ENCODE results near the gene HGFAC.

Gene HGFAC

GRCh38 chr4:3465698-3466671 is 24.2 kb downstream of the HGFAC start:
- Histone ChIP-seq H3K4me3 (ENCODE audit: low read depth, low read length) (no peak overlapping the region), H3K36me3 (replicated peaks) (no peaks in the 10 kb centered on the region), H3K27me3 (replicated peaks) (peaks cover 23% of the 10 kb centered on the region), H3K27ac (no peak overlapping the region)
- DNase-seq: no peak
- peak; percentile 41 for TF ChIP-seq CTCF (IDR thresholded peaks at IDR 0.05; ENCODE audit: low read depth, low read length, missing control alignments)
- in situ Hi-C loops (cut with HindIII; ENCODE audit: low pct_ligation_motif_present, low sequenced_read_pairs): no loop called here

DNA sequence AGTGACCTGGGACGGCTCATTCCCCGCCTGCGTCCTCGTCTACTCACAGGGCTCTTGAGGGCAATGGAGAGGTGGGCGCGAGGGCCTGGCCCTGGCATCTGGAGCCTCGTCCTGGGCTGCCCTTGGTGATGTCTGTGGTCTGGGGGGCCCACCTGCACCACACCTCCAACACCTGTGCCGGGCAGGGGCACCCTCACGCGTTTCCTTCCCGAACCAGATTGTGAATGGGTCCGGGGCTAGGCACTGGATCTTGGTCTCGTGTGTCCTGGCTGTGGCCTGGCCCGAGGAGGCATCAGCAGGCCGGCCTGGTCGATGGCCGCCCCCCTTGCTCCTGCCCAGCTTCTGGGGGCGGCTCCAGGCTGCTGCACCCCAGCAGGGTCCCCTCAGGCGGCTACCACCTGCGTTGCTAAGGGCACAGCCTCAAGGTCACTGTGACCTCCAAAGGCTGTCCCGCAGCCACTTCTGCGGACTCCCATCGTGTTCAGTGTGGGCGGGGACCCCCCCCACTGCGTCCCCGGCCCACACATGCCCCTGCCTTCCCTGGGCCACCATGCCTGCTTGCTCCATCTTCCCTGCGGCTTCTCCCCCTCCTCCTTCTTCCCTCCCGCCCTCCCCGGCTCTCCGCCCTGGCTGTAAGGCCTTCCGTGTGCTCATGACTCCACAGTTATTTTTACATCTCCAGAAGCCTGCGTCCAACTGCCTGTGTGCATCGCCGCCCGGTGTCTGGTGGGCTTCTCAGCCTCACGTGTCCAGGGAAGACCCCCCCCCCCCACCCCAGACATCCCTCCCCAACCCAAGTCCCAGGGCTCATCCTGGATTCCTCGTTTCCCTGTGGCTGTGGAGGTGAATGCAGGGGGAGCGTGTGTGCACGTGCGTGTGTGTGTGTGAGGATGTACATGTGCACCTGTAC is 25.2 kb downstream of the HGFAC start:
- H3K4me3 ChIP-seq (ENCODE audit: low read depth, low read length): no peak overlapping the region
- peaks cover 23% of the 10 kb centered on the region for H3K27me3 ChIP-seq (replicated peaks)
- TF ChIP-seq CTCF (IDR thresholded peaks at IDR 0.05; ENCODE audit: low read depth, low read length, missing control alignments): no peak
- no peaks in the 10 kb centered on the region for H3K36me3 ChIP-seq (replicated peaks)
- in situ Hi-C loops (cut with HindIII; ENCODE audit: low pct_ligation_motif_present, low sequenced_read_pairs): no loop called here
- DNase-seq: no peak
- H3K27ac ChIP-seq: no peak overlapping the region

GRCh38 chr4:3467601-3468031 is 25.8 kb downstream of the HGFAC start:
- TF ChIP-seq CTCF (IDR thresholded peaks at IDR 0.05; ENCODE audit: low read depth, low read length, missing control alignments): no peak
- in situ Hi-C loops (cut with HindIII; ENCODE audit: low pct_ligation_motif_present, low sequenced_read_pairs): no loop called here
- Histone ChIP-seq H3K36me3 (replicated peaks) (no peaks in the 10 kb centered on the region), H3K27ac (no peak overlapping the region), H3K4me3 (ENCODE audit: low read depth, low read length) (no peak overlapping the region), H3K27me3 (replicated peaks) (peaks cover 17% of the 10 kb centered on the region)
- DNase-seq: no peak

GRCh38 chr4:3468154-3468553 is 26.4 kb downstream of the HGFAC start:
- Histone ChIP-seq H3K36me3 (replicated peaks) (no peaks in the 10 kb centered on the region), H3K4me3 (ENCODE audit: low read depth, low read length) (no peak overlapping the region), H3K27ac (no peak overlapping the region), H3K27me3 (replicated peaks) (peaks cover 12% of the 10 kb centered on the region)
- in situ Hi-C loops (cut with HindIII; ENCODE audit: low pct_ligation_motif_present, low sequenced_read_pairs): no loop called here
- DNase-seq: no peak
- TF ChIP-seq CTCF (IDR thresholded peaks at IDR 0.05; ENCODE audit: low read depth, low read length, missing control alignments): no peak

DNA sequence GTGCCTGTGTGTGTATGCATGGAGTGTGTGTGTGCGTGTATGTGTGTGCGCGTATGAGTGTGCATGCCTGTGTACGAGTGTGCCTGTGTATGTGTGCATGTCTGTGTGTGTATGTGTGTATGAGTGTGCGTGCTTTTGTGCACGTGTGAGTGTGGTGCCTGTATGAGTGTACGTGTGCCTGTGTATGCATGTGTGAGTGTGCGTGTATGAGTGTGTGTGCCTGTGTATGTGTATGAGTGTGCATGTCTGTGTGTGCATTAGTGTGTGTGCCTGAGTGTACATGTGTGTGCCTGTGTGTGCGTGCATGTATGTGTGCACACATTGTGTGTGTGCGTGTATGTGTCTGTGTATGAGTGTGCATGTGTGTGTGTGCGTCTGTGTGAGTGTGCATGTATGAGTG is 27.0 kb downstream of the HGFAC start:
- Histone ChIP-seq H3K27me3 (replicated peaks) (peaks cover 8% of the 10 kb centered on the region), H3K36me3 (replicated peaks) (no peaks in the 10 kb centered on the region), H3K27ac (no peak overlapping the region), H3K4me3 (ENCODE audit: low read depth, low read length) (no peak overlapping the region)
- DNase-seq: no peak
- in situ Hi-C loops (cut with HindIII; ENCODE audit: low pct_ligation_motif_present, low sequenced_read_pairs): no loop called here
- no peak for TF ChIP-seq CTCF (IDR thresholded peaks at IDR 0.05; ENCODE audit: low read depth, low read length, missing control alignments)
